Fibroblast of mammary gland (primary cell): ENCODE results near the gene USP49.

Experiments used
- DNase-seq: peaks from one replicate; pipeline ENCODE4 v3.0.0-alpha.2; 2010; ENCODE audit warnings: low read depth
- H3K4me3 ChIP-seq: 2 replicates; pipeline ENCODE4 v1.5.1; 2011; ENCODE audit warnings: low read depth, mild to moderate bottlenecking, low read length, moderate library complexity; ENCODE audit not compliant: control insufficient read depth
- TF ChIP-seq, protein P1 (sequence below): conservative IDR thresholded peaks from 2 replicates; pipeline ENCODE4 v1.5.1; 2011; ENCODE audit warnings: low read depth, low read length, inconsistent platforms; ENCODE audit not compliant: control insufficient read depth, insufficient read depth

USP49 gene

DNA sequence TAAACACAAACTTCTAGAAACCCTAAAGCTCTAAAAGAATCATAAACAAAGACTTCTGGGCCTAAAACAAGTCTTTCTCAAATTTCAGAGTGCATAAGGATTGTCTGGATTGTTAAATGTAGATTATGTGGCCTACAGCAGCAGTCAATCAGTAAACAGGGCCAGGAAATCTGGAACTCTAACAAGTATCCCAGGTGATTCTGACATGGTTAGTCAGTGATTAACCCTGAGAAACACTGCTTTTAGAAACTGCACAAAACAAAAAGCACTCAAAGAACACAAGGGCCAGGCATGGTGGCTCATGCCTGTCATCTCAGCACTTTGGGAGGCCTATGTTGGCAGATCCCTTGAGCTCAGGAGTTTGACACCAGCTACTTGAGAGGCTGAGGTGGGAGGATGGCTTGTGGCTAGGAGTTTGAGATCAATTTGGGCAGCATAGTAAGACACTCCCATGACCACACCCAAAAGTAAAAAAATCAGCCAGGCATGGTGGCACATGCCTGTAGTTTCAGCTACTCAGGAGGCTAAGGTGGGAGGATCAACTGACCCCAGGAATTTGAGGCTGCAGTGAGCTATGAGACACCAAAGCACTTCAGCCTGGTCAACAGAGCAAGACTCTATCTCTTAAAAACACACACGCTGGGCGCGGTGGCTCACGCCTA lies 19.8 kb upstream of the USP49 start:
- H3K4me3 ChIP-seq: no peak overlapping the region
- TF ChIP-seq, protein P1, sequence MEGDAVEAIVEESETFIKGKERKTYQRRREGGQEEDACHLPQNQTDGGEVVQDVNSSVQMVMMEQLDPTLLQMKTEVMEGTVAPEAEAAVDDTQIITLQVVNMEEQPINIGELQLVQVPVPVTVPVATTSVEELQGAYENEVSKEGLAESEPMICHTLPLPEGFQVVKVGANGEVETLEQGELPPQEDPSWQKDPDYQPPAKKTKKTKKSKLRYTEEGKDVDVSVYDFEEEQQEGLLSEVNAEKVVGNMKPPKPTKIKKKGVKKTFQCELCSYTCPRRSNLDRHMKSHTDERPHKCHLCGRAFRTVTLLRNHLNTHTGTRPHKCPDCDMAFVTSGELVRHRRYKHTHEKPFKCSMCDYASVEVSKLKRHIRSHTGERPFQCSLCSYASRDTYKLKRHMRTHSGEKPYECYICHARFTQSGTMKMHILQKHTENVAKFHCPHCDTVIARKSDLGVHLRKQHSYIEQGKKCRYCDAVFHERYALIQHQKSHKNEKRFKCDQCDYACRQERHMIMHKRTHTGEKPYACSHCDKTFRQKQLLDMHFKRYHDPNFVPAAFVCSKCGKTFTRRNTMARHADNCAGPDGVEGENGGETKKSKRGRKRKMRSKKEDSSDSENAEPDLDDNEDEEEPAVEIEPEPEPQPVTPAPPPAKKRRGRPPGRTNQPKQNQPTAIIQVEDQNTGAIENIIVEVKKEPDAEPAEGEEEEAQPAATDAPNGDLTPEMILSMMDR: no peak
- no peak for DNase-seq

DNA sequence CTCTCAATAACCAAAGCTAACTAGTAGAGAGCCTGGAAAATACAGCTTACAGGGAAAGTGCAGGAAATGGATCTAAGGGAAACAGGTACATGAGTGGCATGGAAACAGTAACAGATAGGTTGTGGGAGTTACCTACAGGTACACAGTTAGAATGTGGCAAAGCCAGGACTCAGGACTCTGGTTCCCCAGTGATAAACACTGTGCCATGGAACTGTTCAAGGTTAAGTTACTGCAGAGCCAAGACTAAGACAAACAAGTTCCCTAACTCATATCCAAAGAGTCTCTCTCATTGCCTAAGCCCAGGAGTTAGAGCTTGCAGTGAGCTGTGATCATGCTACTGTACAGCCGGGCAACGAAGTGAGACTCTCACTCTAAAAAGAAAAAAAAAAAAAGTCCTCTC lies 19.2 kb upstream of the USP49 start:
- no peak for DNase-seq
- TF ChIP-seq, protein P1: no peak
- no peak overlapping the region for H3K4me3 ChIP-seq

DNA sequence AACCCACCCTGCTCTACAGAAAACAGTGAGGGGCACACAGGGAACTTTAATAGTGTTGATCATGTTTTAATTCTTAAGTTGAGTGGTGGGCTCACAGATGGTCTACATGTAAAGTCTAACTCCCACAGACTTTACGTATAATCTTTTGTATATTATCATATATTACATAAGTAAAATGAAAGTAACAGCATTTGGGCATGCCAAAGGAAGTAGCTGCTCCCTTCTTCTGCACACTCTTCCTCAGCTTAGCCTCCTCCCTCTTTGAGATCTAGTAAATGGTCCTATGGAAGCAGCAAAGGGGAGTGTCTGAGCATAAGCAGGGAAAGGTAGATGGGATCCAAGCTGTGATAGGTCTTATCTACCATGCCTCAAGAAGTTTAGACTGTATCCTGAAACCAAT lies 14.6 kb upstream of the USP49 start:
- no peak overlapping the region for H3K4me3 ChIP-seq
- no peak for DNase-seq
- TF ChIP-seq, protein P1: no peak

DNA sequence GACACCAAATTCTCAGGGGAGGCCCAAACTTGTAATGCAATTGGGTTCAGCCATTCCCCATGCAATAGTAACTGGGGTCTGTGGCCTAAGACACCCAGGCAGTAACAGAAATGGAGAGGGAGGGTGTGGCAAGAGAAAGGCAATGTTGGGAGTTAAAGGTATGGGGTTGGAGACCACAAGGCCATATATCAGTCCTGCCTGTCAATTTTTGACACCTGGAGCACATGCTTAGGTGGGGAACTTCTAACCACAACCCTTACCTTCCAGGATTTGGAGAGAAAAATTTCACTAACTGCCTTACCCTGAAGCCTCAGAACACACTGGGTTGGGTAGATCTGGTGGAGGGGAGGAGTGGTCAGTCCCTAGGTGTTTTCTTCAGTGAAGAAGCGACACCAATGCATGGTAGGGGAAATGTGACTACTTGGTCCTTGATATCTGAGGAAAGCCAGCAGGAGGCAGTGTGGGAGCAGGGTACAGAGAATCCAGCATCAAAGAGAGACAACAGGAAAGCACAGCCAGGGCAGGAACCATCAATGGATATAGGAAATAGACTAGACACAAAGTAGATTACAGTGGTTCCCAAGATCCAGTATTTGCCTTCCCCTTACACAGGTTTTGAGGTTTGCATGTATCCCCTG lies 6.8 kb upstream of the USP49 start:
- H3K4me3 ChIP-seq: no peak overlapping the region
- TF ChIP-seq, protein P1: peak; percentile 44
- DNase-seq: peak; percentile 49

DNA sequence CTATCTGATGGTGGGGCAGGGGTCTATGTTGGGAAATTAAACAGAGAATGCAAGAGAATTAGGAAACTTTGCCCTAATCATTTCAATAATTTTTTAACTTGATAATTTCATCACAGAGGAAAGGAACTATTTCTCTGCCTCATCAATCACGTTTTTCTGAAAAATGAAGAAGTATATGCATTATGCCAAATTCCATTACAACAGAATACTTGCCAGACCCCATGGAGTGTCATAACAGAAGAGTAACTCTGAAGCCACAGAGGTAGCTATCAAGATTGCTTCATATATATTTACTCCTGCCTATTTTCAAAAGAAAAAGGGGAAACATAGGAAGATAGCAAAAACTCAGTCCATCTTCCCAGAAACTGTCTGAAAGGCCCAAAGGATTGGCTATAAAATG lies 5.7 kb upstream of the USP49 start:
- TF ChIP-seq, protein P1: no peak

DNA sequence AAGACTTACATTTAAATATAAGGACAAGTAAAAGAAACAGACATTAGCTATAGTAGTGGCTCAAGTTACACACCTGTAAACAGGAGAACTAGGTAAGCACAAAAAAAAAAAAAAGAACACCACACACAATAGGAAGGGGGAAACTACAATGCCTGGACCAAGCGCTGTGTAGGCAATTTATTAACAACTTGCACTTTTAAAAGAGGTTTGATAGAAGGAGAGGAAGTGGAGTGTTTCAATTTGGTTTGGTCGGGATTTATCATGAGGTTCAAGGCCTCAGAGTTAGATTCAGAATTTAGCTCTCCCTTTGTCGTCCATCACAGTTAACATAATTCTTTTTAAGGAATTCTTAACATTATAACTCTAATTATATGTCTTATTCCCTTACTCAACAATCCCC lies 1.1 kb upstream of the USP49 start:
- DNase-seq: no peak
- TF ChIP-seq, protein P1: no peak
- peak overlapping the region; percentile 84 for H3K4me3 ChIP-seq

More for the DNA sequence above, 5.7 kb upstream of the USP49 start:
- H3K4me3 ChIP-seq: no peak overlapping the region
- no peak for DNase-seq
